Endothelial cell (in vitro differentiated cells): ENCODE results near the gene KLK4. TPM values are rescaled to one million over a fixed set of nuclear protein-coding genes. Genes with fewer than 3 reads are reported as not detected.

Source experiments
- DNase-seq: peaks from one replicate; pipeline ENCODE4 v3.0.0; 2021; ENCODE audit warnings: low spot score
- H3K27ac Mint-ChIP-seq: one replicate; pipeline ENCODE4 v1.8.0; 2021; ENCODE audit warnings: mixed read lengths, inconsistent platforms; ENCODE audit not compliant: unreplicated experiment
- H3K27me3 Mint-ChIP-seq: one replicate; pipeline ENCODE4 v1.8.0; 2021; ENCODE audit warnings: mild to moderate bottlenecking, moderate library complexity, mixed read lengths, inconsistent platforms; ENCODE audit not compliant: unreplicated experiment
- H3K36me3 Mint-ChIP-seq: one replicate; pipeline ENCODE4 v1.8.0; 2021; ENCODE audit warnings: mild to moderate bottlenecking, low read depth, mixed read lengths, inconsistent platforms; ENCODE audit not compliant: unreplicated experiment
- H3K4me1 Mint-ChIP-seq: one replicate; pipeline ENCODE4 v1.8.0; 2021; ENCODE audit warnings: mild to moderate bottlenecking, mixed read lengths, inconsistent platforms; ENCODE audit not compliant: unreplicated experiment
- H3K4me3 Mint-ChIP-seq: one replicate; pipeline ENCODE4 v1.8.0; 2021; ENCODE audit warnings: mild to moderate bottlenecking, mixed read lengths, inconsistent platforms; ENCODE audit not compliant: unreplicated experiment
- H3K9me3 Mint-ChIP-seq: one replicate; pipeline ENCODE4 v1.8.0; 2021; ENCODE audit warnings: mixed read lengths, inconsistent platforms; ENCODE audit not compliant: unreplicated experiment
- CTCF ChIP-seq: fragments of 200-600 bp; sonication (generic); IDR thresholded peaks from one replicate; pipeline ENCODE4 v1.5.0; 2021; ENCODE audit warnings: antibody characterized with exemption; ENCODE audit not compliant: unreplicated experiment
- total RNA-seq: library from RNA; stranded (reverse); fragmentation: NEBNext Ultra II Directional; extraction: Animal tissue kit (Norgen Biotek cat#: 25700); gene quantifications from one replicate; pipeline ENCODE4 v1.2.1, GENCODE V29; 2021; ENCODE audit not compliant: unreplicated experiment

KLK4 gene
- total RNA-seq, 1 donor from 2014 or later: not detected

- DNase-seq: no peak
- peaks cover 8% of the 10 kb centered on the region for H3K27me3 Mint-ChIP-seq
- H3K9me3 Mint-ChIP-seq: no peaks in the 10 kb centered on the region
- no peak overlapping the region for H3K27ac Mint-ChIP-seq
- no peak overlapping the region for H3K4me3 Mint-ChIP-seq
- H3K36me3 Mint-ChIP-seq: no peaks in the 10 kb centered on the region
- TF ChIP-seq CTCF: no peak
- H3K4me1 Mint-ChIP-seq: no peaks in the 10 kb centered on the region
Measured at GRCh38 chr19:50916069-50916468, 4.9 kb upstream of the KLK4 start.

- H3K9me3 Mint-ChIP-seq: no peaks in the 10 kb centered on the region
- no peaks in the 10 kb centered on the region for H3K36me3 Mint-ChIP-seq
- TF ChIP-seq CTCF: no peak
- no peak overlapping the region for H3K4me3 Mint-ChIP-seq
- H3K27me3 Mint-ChIP-seq: peaks cover 11% of the 10 kb centered on the region
- DNase-seq: no peak
- H3K4me1 Mint-ChIP-seq: peaks cover 4% of the 10 kb centered on the region
- H3K27ac Mint-ChIP-seq: no peak overlapping the region
Measured at GRCh38 chr19:50912727-50913716, 1.8 kb upstream of the KLK4 start.

GRCh38 chr19:50912102-50912599, 956 bp upstream of the KLK4 start:
- Mint-ChIP-seq H3K27ac (no peak overlapping the region), H3K27me3 (peaks cover 13% of the 10 kb centered on the region), H3K9me3 (no peaks in the 10 kb centered on the region), H3K36me3 (no peaks in the 10 kb centered on the region), H3K4me1 (peaks cover 4% of the 10 kb centered on the region), H3K4me3 (no peak overlapping the region)
- no peak for TF ChIP-seq CTCF
- DNase-seq: no peak

GRCh38 chr19:50910722-50911121, 473 bp downstream of the KLK4 start:
- Mint-ChIP-seq H3K36me3 (no peaks in the 10 kb centered on the region), H3K9me3 (no peaks in the 10 kb centered on the region), H3K4me3 (no peak overlapping the region), H3K27me3 (peaks cover 12% of the 10 kb centered on the region), H3K4me1 (peaks cover 4% of the 10 kb centered on the region), H3K27ac (no peak overlapping the region)
- TF ChIP-seq CTCF: no peak
- DNase-seq: no peak
